ENCODE measurements around the gene BPIFB2.
"Not testable (repeated sequence)": the region's sequence is repeated elsewhere in the genome, so short reads cannot be mapped to it uniquely, and the experiment has no call there.

BPIFB2 gene

DNA sequence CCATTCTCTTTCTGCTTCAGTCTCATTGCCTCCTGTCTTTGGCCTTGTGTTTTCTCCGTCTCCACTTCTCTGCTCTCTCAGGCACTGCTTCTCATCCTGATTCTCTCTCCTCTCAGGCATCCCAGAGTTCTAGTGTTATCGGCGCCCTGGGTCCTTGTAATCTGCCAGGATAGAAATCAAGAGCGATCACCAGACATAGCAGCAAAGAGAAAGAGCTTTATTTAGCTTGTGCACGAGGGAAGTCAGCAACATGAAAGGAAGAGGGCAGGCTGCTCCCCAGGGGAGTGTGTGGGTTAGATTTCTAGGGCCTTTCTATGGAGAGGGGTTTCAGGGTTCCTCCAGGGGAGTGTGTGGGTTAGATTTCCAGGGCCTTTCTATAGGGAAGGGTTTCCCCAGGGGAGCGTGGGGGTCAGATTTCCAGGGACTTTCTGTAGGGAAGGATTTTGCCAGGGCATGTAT, 35.8 kb upstream of the BPIFB2 start:
- DNase-seq: peak; percentile 22

DNA sequence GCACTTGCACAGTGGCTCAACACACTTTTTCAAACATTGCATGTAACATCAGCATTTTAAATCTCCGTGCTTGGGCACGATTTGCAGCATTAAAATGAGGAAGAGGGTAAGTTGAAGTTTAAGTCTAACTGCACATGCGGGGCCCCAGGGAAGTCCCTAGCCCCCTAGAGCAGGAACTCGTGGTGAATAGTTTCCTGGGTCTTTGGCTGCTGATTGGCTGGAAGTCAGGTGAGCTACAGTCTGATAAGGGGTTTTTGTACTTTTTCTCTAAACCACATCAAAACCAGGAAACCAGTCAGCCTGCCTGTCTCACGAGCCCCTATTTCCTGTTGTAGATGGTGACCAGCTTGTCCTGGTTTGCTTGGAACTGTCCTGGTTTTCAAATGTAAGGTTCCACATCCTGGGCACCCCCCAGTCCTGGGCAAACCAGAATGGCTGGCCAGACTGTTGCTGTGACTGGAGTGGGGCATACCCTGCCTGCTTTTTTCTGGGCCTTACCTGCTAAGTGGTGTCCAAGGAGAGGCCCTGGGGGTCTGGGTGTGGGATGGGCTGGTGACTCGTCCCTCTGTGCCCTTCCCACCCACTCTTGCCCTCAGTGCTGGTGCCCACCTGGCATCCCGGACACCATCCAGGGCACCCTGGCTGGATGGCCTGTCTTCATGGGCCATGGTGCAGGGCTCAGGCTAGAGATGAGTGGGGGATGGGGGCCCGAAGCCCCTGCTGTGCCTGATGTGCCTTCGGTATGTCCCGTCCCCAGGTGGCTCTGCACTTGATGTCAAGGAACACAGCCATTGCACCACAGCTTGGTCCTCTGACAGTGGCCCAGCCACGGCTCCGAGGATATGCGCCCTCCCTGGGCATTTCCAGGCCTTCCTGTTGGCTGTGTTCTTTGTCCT, 35.1 kb upstream of the BPIFB2 start:
- peak; percentile 43 for DNase-seq

DNA sequence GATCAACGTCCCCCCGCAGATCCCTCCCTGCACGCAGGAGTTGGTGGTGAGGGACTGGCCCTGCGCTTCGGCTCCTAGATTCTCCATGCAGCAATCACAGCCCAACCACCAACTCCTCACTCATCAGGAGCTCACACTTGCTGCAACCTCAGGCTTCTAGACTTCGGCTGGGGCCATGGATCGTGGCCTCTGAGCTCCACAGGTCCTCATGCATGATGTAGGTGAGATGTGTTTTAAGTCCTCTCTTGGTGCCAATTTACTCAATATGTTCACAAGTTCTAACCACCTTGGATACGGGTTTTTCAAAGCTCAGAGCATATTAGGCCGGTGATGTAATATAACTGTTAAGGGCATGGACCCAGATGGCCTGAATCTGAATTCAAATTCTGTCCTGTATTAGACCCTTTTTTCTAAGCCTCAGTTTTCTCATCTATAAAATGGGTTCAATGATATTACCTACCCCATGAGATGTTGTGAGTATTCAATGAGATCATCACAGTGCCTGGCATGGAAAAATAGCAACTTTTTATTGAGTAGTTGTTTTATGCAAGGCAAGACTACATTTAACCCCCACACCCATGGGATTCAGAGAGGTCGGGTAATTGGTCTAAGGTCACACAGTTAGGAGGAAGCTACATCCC, 34.3 kb upstream of the BPIFB2 start:
- DNase-seq: no peak

DNA sequence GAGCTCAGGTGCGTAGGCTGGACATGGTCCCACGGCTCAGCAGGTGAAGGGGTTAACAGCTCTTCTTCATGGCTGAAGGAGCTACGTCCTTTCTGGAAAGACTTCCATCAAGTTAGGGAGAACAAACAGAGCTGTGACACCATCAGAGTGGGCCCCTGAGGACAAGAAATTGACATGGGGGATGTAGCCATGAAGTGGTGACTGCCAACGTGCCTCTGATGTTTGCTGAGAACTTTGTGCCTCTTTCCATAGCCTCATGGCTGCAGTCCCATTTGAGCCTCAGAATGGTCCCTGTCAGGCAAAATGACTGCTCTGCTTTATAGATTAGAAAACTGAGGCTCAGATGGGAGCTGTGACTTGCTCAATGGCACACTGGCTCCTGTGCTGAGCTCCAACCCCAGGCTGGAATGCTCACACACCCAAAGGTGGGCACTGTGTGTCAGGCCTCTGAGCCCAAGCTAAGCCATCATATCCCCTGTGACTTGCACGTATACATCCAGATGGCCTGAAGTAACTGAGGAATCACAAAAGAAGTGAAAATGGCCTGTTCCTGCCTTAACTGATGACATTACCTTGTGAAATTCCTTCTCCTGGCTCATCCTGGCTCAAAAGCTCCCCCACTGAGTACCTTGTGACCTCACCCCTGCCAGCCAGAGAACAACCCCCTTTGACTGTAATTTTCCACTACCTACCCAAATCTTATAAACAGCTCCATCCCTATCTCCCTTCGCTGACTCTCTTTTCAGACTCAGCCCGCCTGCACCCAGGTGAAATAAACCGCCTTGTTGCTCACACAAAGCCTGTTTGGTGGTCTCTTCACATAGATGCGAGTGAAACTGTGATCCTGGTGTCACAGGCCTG, 33.1 kb upstream of the BPIFB2 start:
- DNase-seq: peak; percentile 1

- DNase-seq: not testable (repeated sequence)
Measured at GRCh38 chr20:32975121-32975520, 32.4 kb upstream of the BPIFB2 start.

DNA sequence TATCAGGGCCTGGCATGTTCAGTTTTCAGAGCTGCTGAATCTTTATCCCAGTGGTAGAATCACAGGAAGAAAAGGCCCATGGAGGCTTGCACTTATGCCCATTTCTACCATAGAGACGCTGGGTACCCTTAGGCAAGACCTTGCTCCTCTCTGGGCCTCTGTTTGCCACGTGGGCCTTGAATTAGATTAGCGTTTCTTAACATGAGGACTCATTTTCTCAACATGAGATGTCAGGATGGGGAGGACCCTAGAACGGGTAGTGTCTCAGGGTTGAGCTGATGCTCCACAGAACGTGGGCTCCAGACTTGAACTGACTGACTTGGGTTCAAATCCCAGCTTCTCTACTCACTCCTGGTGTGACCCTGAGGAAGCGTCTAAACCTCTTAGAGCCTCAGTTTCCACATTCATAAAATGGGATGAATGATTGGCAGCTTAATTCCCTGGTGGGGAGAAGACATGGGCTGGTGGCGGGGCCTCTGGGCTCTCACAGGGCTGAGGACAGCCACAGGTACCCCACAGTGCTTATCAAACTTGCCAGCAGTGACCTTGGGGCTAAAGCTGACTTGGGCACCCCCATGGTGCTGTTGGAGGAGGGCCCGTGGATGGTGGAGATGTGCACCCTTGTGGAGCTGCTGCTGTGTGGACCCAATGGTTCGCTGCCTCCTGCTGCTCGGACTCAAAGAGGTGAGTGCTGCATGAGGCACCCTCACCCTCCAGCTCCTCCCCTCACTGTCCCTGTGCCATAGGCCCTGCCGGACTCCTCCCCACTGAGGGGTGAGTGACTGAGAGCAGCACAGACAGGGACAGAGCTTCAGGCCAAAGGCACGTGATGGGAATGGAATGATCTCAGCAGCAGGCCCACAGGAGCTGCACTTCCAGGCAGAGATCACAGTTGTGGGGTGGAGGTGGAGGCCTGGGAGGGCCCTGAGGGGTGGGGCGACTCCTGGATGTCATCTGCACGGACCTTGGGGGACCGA, 31.5 kb upstream of the BPIFB2 start:
- peak; percentile 8 for DNase-seq

DNA sequence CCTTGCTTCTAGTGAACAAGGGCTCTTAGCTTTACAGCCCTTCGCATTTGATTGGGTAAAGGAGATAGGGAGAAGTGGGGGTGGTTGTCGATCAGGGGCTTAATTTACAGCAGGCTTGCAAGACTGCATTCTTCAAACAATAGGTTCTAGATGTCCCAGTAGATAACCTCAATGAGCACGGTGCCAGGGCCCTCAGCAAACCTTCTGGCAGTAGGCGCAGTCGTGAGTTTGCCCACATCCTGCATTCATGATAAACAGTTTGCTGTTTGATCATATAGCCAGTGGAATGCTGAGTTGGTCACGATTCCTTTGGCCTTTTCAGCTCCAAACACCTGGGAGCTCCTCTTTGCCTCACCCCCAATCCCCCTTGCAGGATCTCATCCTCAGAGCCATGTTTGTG, 30.8 kb upstream of the BPIFB2 start:
- DNase-seq: no peak

DNA sequence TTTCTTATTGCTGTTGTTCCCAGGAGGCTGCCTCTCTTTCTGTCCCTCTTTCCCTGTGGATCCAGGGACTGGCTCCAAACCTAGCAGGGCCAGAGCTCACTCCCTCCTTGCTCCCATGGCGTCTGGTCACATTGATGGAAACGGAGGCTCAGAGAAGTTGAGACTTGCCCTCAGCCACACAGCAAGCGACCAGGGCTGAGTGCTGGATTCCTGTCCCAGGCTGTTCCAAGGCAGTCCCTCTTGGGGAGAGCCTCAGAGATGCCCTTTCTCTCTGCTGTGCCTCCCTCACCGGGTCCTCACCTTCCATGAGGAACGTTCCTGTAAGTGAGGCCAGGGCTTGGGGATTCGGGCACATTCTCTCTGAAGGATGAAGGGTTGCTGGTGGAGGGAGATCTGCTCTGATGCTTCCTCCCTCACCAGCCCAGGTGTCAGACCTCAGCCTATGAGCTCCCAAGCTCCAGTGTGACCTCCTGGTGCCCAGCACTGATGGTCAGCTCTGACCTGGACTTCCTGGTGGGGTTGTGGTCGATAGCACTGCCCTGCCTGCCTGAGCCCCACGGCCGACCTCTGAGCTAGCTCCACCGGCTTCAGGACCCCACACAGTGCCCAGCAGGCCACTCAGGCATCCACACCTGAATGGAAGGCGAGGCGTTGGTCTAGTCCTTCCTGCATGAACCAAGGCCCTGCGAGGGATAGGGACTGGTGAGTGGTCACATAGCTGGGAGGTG, 30.1 kb upstream of the BPIFB2 start:
- DNase-seq: no peak

DNA sequence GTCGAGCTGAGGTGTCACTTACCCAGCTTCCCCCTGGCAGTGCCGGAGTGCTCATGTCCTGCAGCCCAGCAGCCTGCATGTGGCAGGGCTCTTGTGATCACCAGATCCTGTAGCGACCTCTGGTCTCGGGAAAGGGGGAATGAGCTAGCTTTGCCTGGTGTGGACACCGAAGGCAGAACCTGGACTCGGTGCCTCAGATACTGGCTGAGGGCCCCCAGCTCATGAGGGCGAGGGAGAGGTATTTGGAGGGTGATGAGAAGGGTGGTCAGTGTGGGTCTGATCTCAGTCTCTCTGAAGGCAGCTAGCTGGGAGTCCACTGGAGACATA, 29.5 kb upstream of the BPIFB2 start:
- DNase-seq: peak; percentile 15

GRCh38 chr20:32979201-32979998, 28.1 kb upstream of the BPIFB2 start:
- no peak for DNase-seq

DNA sequence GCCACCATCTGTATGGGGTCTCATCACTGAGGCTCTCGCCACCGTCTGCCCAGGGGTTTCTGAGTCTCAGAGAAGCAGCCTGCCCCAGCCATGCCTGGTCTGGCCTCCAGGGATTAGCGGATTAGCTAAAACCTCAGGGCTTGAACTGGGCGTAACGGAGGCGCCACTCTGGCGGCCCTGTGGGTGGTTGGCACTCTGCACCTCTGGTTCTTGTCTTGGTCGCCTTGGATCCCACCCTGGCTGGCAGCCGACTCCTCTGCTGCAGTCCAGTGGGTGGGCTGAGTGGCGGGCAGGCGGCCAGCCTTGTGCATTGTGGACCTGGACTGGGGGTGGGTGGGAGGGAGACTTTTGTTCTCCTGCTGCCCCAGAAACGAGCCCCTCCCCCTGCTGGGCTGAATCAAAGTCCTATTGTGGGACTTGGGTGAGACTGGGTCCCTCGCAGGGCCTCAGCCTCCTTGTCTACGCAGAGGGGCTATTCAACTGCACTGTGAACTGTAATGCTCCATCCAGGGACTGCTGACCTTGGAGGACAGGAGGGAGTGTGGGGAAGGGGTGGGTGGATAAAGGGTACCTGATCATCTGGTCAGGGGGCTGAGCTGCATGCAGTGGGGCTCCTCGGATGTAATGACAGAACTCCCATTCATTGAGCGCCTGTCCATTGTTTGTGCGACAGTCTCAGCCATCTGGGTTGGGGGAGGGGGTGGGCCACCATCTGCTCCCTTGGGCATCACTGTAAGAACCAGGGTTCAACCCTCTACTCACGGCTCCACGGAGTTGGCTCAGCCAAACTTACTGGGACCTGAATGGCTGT, 27.2 kb upstream of the BPIFB2 start:
- peak; percentile 49 for DNase-seq

- no peak for DNase-seq
Measured at GRCh38 chr20:32980990-32981389, 26.5 kb upstream of the BPIFB2 start.

GRCh38 chr20:32982617-32983458, 24.7 kb upstream of the BPIFB2 start:
- DNase-seq: peak; percentile 45

DNA sequence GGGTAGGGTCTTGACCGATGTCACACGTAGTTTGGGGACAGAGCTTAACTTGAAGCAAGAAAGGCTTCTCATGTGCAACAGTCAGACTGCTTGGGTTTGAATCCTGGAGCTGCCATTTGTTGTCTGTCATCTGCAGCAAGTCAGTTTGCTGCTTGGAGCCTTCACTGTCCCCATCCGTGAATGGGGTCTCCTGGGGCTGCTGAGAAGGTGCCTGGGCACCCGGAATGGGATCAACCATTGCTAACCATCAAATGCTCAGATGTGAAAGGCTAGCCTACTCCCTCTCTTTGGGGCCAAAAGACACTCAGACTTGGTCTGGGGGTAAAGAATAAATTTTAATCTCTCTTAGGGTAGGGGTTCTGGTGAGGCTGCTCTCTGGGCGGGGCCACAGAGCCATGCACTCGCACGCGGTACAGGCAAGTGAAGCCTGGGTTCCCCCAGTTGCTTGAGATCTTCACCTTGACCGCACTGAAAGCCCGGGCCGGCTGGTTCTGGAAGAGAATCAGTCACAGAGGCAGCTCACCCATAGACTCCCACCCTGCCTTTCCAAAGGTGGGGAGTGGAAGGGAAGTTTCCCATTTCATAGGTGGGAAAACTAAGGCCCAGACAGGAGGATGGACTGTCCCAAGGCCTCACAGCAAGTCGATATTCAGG, 23.9 kb upstream of the BPIFB2 start:
- no peak for DNase-seq

- no peak for DNase-seq
Measured at GRCh38 chr20:32984196-32984595, 23.3 kb upstream of the BPIFB2 start.

DNA sequence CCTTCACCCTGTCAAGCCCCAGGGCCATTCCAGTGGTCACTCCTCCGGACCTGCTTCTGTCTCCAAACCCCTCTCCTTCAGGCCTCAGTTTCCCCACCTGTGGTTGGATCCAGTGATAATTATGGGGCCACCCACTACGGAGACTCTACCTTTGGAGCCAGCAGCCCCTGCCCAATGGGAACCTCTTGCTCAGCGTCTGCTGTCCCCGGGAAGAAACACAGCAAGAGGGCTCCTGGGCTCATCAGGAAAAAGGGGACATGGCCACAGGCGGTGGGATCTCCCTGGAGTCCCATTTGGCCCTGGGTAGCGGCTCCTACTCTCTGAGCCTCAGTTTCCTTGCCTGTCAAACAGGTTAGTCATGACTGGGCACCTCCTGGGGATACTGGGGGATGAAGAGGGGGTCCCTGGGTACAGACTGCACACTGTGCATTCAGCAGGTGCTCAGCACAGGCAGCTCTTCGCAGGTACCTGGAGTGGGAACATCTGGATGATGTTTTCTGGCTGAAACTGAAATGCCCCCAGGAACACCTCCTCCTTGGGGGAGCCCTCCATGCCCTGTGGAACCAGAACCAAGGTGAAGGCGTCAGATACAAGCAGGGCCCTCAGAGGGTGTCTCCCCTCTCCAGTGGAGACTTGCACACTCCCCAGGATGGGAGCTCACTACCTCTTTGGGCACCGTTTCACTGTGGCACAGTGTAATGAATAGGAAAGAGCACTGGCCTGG, 22.7 kb upstream of the BPIFB2 start:
- DNase-seq: no peak

- DNase-seq: no peak
Measured at GRCh38 chr20:32985596-32985995, 21.9 kb upstream of the BPIFB2 start.

All from femur (tissue), 1 donor.